Colonic mucosa (tissue), 4 donors: Measurements from ENCODE around the gene ALKBH7. TPM values are rescaled to one million over a fixed set of nuclear protein-coding genes. Genes with fewer than 3 reads are reported as not detected.

Experiments
- DNase-seq: peaks from one replicate; pipeline ENCODE4 v3.0.0-alpha.2; 2020
- H3K27ac ChIP-seq: fragments of 200-600 bp; one replicate; pipeline ENCODE4 v1.8.0; 2021
- H3K27me3 ChIP-seq: fragments of 200-600 bp; one replicate; pipeline ENCODE4 v1.8.0; 2021
- H3K36me3 ChIP-seq: fragments of 200-600 bp; one replicate; pipeline ENCODE4 v1.8.0; 2021
- H3K4me1 ChIP-seq: fragments of 200-600 bp; one replicate; pipeline ENCODE4 v1.8.0; 2021; ENCODE audit warnings: mild to moderate bottlenecking
- H3K4me3 ChIP-seq: fragments of 200-600 bp; one replicate; pipeline ENCODE4 v1.8.0; 2021
- H3K9ac ChIP-seq, 2 donors: one replicate each; pipeline ENCODE4 v1.7.0; 2013; ENCODE audit warnings: control low read depth in 2 of 2, low read depth in 2 of 2, low read length in 2 of 2
- H3K9me3 ChIP-seq: fragments of 200-600 bp; one replicate; pipeline ENCODE4 v1.8.0; 2021
- CTCF ChIP-seq: fragments of 200-600 bp; IDR thresholded peaks from one replicate; pipeline ENCODE4 v1.8.0; 2022; ENCODE audit warnings: antibody characterized with exemption, mild to moderate bottlenecking
- intact Hi-C: fragments of 100-400 bp; cut with DNase I; formaldehyde crosslinking; loops from one replicate; pipeline ENCODE4 v1.14.1; 2022
- total RNA-seq, 2 donors: library from RNA; stranded (reverse); fragmentation: NEBNext Ultra II Directional in 1 of 2; extraction: Animal tissue kit (Norgen Biotek cat#: 25700) in 1 of 2; gene quantifications; one replicate each; pipeline ENCODE4 v1.2.1, GENCODE V29; 2021
- donor health status: healthy.
- donor health status: DM: no; HTN: no; CAD: no.
- donor health status: DM: no; HTN: no; CAD: no.

ALKBH7 gene
- total RNA-seq, 2 donors from 2014 or later, result 135 to 150 TPM

GRCh38 chr19:6383188-6383587 is 10.6 kb downstream of the ALKBH7 start:
- TF ChIP-seq CTCF, result no peak
- Histone ChIP-seq H3K4me3 (no peak overlapping the region), H3K9me3 (no peaks in the 10 kb centered on the region), H3K27ac (no peak overlapping the region), H3K9ac (no peak overlapping the region), H3K27me3 (no peaks in the 10 kb centered on the region), H3K4me1 (no peaks in the 10 kb centered on the region), H3K36me3 (peaks cover 16% of the 10 kb centered on the region)
- no peak for DNase-seq
- intact Hi-C loops, result no loop called here

GRCh38 chr19:6384381-6384780 is 11.8 kb downstream of the ALKBH7 start:
- no peaks in the 10 kb centered on the region for H3K9me3 ChIP-seq
- intact Hi-C loops, result no loop called here
- no peak for DNase-seq
- peaks cover 27% of the 10 kb centered on the region for H3K36me3 ChIP-seq
- TF ChIP-seq CTCF, result no peak
- no peak overlapping the region for H3K27ac ChIP-seq
- H3K4me1 ChIP-seq, result no peaks in the 10 kb centered on the region
- H3K9ac ChIP-seq, result no peak overlapping the region
- H3K27me3 ChIP-seq, result no peaks in the 10 kb centered on the region
- no peak overlapping the region for H3K4me3 ChIP-seq

- no peak for TF ChIP-seq CTCF
- no peaks in the 10 kb centered on the region for H3K9me3 ChIP-seq
- H3K27me3 ChIP-seq, result no peaks in the 10 kb centered on the region
- H3K4me3 ChIP-seq, result no peak overlapping the region
- DNase-seq, result no peak
- intact Hi-C loops, result no loop called here
- H3K36me3 ChIP-seq, result peaks cover 15% of the 10 kb centered on the region
- no peak overlapping the region for H3K27ac ChIP-seq
- H3K9ac ChIP-seq, result no peak overlapping the region
- H3K4me1 ChIP-seq, result peaks cover 8% of the 10 kb centered on the region
These were observed 14.8 kb downstream of the ALKBH7 start for GRCh38 chr19:6387372-6387771.

- Histone ChIP-seq H3K4me3 (peak overlapping the region; percentile 68), H3K4me1 (peaks cover 8% of the 10 kb centered on the region), H3K27ac (peak overlapping the region; percentile 87), H3K9ac (peak overlapping the region; percentile 89 to 90), H3K9me3 (no peaks in the 10 kb centered on the region), H3K27me3 (no peaks in the 10 kb centered on the region), H3K36me3 (peaks cover 15% of the 10 kb centered on the region)
- intact Hi-C loops, result no loop called here
- no peak for TF ChIP-seq CTCF
- no peak for DNase-seq
These were observed 19.9 kb downstream of the ALKBH7 start for GRCh38 chr19:6392221-6393073.

- peaks cover 11% of the 10 kb centered on the region for H3K36me3 ChIP-seq
- no peaks in the 10 kb centered on the region for H3K9me3 ChIP-seq
- peaks cover 8% of the 10 kb centered on the region for H3K4me1 ChIP-seq
- H3K9ac ChIP-seq, result peak within 1 kb of the TSS; percentile 89 to 90
- peak within 1 kb of the TSS; percentile 87 for H3K27ac ChIP-seq
- DNase-seq, result peak; percentile 94
- intact Hi-C loops, result no loop called here
- peak within 1 kb of the TSS; percentile 68 for H3K4me3 ChIP-seq
- TF ChIP-seq CTCF, result no peak
- no peaks in the 10 kb centered on the region for H3K27me3 ChIP-seq
These were observed 20.7 kb downstream of the ALKBH7 start, which contains the start of gene GTF2F1 for GRCh38 chr19:6393074-6393982. GTF2F1 (minus strand) TSS chr19:6393164; CDS start chr19:6392995, 169 bp downstream.
